ENCODE data around the gene GCN1. TPM values are rescaled to one million over a fixed set of nuclear protein-coding genes. Genes with fewer than 3 reads are reported as not detected.

GCN1 gene
- total and polyA plus RNA-seq, 7 experiments from 2014 or later, result 20.3 to 142 (median 122) TPM

DNA sequence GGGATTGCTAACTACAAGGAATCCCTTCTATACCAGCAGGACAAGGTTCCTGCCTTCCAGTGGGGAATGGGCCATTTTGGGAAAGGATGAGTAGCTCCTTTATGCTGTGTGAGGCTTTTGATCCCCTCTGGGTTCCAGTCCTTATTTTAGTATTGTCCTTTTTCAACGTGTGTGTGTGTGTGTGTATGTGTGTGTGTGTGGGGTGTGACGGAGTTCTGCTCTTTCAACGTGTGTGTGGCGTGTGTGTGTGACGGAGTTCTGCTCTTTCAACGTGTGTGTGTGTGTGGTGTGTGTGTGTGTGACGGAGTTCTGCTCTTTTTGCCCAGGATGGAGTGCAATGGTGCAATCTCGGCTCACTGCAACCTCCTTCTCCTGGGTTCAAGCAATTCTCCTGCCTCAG is 105.4 kb downstream of the GCN1 start:
- Histone ChIP-seq H3K9me3 (ENCODE audit: control insufficient read depth in 2 of 3, low read length in 3 of 3) (no peaks in the 10 kb centered on the region), H3K36me3 (ENCODE audit: control insufficient read depth in 2 of 3, insufficient read depth in 3 of 3, low read length in 3 of 3) (peaks cover 0 to 50% (median 0%) of the 10 kb centered on the region in 3 experiments), H3K4me1 (ENCODE audit: control insufficient read depth in 2 of 2, insufficient read depth in 2 of 2, low read length in 2 of 2) (peaks cover 5 to 8% of the 10 kb centered on the region in 2 donors), H3K4me3 (ENCODE audit: low read length) (no peak overlapping the region), H3K27ac (ENCODE audit: low read depth, low read length) (no peak overlapping the region), H3K27me3 (ENCODE audit: control insufficient read depth in 2 of 2, insufficient read depth in 2 of 2, low read length in 2 of 2) (no peaks in the 10 kb centered on the region)
- CTCF ChIA-PET, result no interaction called here
- intact Hi-C loops (cut with micrococcal nuclease), result loop anchor here in 1 of 2 donors (5.0 kb wide), 2 partner anchors 422 to 928 kb away; partner anchors contain the start of genes C12orf43 and PRKAB1
- H3K36me3 Mint-ChIP-seq, result peaks cover 5 to 18% (median 8%) of the 10 kb centered on the region in 5 donors
- no peak overlapping the region for H3K4me3 Mint-ChIP-seq
- DNase-seq (no peak), ATAC-seq (no peak)
- H3K4me1 Mint-ChIP-seq, result peaks cover 5 to 39% (median 17%) of the 10 kb centered on the region in 7 donors
- POLR2A ChIA-PET, result interaction anchor here (1.0 kb wide), 1 partner anchor 202 kb away, joined by 3 read pairs; no protein-coding TSS in a partner anchor
- peaks cover 0 to 2% (median 0%) of the 10 kb centered on the region in 11 donors for H3K9me3 Mint-ChIP-seq
- H3K27ac Mint-ChIP-seq, result peak overlapping the region in 7 of 9 donors; percentile 13 to 94 (median 59)
- peaks cover 0 to 3% (median 0%) of the 10 kb centered on the region in 5 donors for H3K27me3 Mint-ChIP-seq

GRCh38 chr12:120086801-120087621 is 107.5 kb downstream of the GCN1 start:
- peaks cover 0 to 3% (median 0%) of the 10 kb centered on the region in 5 donors for H3K27me3 Mint-ChIP-seq
- Histone ChIP-seq H3K27me3 (ENCODE audit: control insufficient read depth in 2 of 2, insufficient read depth in 2 of 2, low read length in 2 of 2) (no peaks in the 10 kb centered on the region), H3K9me3 (ENCODE audit: control insufficient read depth in 2 of 3, low read length in 3 of 3) (no peaks in the 10 kb centered on the region), H3K4me3 (ENCODE audit: low read length) (peak overlapping the region; percentile 70), H3K36me3 (ENCODE audit: control insufficient read depth in 2 of 3, insufficient read depth in 3 of 3, low read length in 3 of 3) (peaks cover 0 to 34% (median 0%) of the 10 kb centered on the region in 3 experiments), H3K27ac (ENCODE audit: low read depth, low read length) (peak overlapping the region; percentile 60), H3K4me1 (ENCODE audit: control insufficient read depth in 2 of 2, insufficient read depth in 2 of 2, low read length in 2 of 2) (peaks cover 5 to 8% of the 10 kb centered on the region in 2 donors)
- ChIA-PET POLR2A (interaction anchor here (0.6 to 1.6 kb wide), 13 partner anchors 24 to 1719 kb away, joined by 3 to 22 read pairs (median 4); partner anchors contain the start of genes BICDL1, RAB35, RNU4-2 and RPLP0), CTCF (interaction anchor here (0.7 to 1.2 kb wide), 11 partner anchors 8 to 207 kb away, joined by 3 to 6 read pairs (median 4); partner anchors contain the start of gene BICDL1)
- ATAC-seq, result peak; percentile 97
- intact Hi-C loops (cut with micrococcal nuclease), result loop anchor here (1.0 to 5.0 kb wide), 17 partner anchors 23 to 930 kb away; partner anchors contain the start of genes RAB35 (in 2 of the 2), RPLP0 (in 2 of the 2), BICDL1 (in 1 of the 2) and C12orf43 (in 1 of the 2)
- peak overlapping the region; percentile 70 to 88 (median 82) for H3K4me3 Mint-ChIP-seq
- H3K27ac Mint-ChIP-seq, result peak overlapping the region; percentile 71 to 93 (median 89)
- peaks cover 5 to 39% (median 16%) of the 10 kb centered on the region in 7 donors for H3K4me1 Mint-ChIP-seq
- DNase-seq, result peak; percentile 98 to 100 (median 99)
- H3K36me3 Mint-ChIP-seq, result peaks cover 5 to 23% (median 8%) of the 10 kb centered on the region in 5 donors
- peaks cover 0 to 1% (median 0%) of the 10 kb centered on the region in 11 donors for H3K9me3 Mint-ChIP-seq

- H3K27ac Mint-ChIP-seq, result peak overlapping the region in 8 of 9 donors; percentile 34 to 92 (median 80)
- no peak for ATAC-seq
These were observed 108.4 kb downstream of the GCN1 start for GRCh38 chr12:120085920-120086645.

DNA sequence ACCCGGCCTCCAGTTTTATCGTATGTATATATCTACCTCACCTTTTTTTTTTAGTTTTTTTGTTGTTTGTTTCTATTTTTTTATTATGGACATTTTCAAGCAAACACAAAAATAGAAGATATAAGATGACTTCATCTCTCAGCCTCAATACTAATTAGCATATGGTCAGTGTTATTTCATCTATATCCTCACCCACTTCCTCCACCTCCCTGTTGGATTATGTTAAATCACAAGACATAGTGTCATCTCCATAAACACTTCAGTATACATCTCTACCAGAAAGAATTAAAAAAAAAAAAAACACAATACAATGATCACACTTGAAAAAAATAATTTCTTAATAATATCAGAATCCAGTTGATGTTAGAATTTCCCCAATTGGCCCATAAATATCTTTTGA is 112.9 kb downstream of the GCN1 start:
- H3K27me3 Mint-ChIP-seq, result no peaks in the 10 kb centered on the region
- intact Hi-C loops (cut with micrococcal nuclease), result no loop called here
- CTCF ChIA-PET, result no interaction called here

More at GRCh38 chr12:120085920-120086645, 108.4 kb downstream of the GCN1 start:
- no peak for DNase-seq
- POLR2A ChIA-PET, result interaction anchor here (0.7 to 1.6 kb wide), 6 partner anchors 31 to 206 kb away, joined by 3 to 22 read pairs (median 8); partner anchors contain the start of genes BICDL1, RAB35 and RNU4-2
- H3K9me3 Mint-ChIP-seq, result peaks cover 0 to 1% (median 0%) of the 10 kb centered on the region in 11 donors
- CTCF ChIA-PET, result no interaction called here
- no peak overlapping the region for H3K4me3 ChIP-seq (ENCODE audit: low read length)
- peaks cover 5 to 42% (median 16%) of the 10 kb centered on the region in 7 donors for H3K4me1 Mint-ChIP-seq
- H3K9me3 ChIP-seq (ENCODE audit: control insufficient read depth in 2 of 3, low read length in 3 of 3), result no peaks in the 10 kb centered on the region
- H3K4me3 Mint-ChIP-seq, result peak overlapping the region in 2 of 10 donors; percentile 32 to 49
- intact Hi-C loops (cut with micrococcal nuclease), result loop anchor here (2.0 to 5.0 kb wide), 5 partner anchors 45 to 931 kb away; partner anchors contain the start of genes C12orf43 (in 1 of the 2) and PRKAB1 (in 1 of the 2)
- H3K27me3 Mint-ChIP-seq, result peaks cover 0 to 3% (median 0%) of the 10 kb centered on the region in 5 donors
- peaks cover 0 to 35% (median 0%) of the 10 kb centered on the region in 3 experiments for H3K36me3 ChIP-seq (ENCODE audit: control insufficient read depth in 2 of 3, insufficient read depth in 3 of 3, low read length in 3 of 3)
- H3K27me3 ChIP-seq (ENCODE audit: control insufficient read depth in 2 of 2, insufficient read depth in 2 of 2, low read length in 2 of 2), result no peaks in the 10 kb centered on the region
- H3K4me1 ChIP-seq (ENCODE audit: control insufficient read depth in 2 of 2, insufficient read depth in 2 of 2, low read length in 2 of 2), result peaks cover 5 to 8% of the 10 kb centered on the region in 2 donors
- peaks cover 7 to 23% (median 9%) of the 10 kb centered on the region in 5 donors for H3K36me3 Mint-ChIP-seq
- H3K27ac ChIP-seq (ENCODE audit: low read depth, low read length), result peak overlapping the region; percentile 16

DNA sequence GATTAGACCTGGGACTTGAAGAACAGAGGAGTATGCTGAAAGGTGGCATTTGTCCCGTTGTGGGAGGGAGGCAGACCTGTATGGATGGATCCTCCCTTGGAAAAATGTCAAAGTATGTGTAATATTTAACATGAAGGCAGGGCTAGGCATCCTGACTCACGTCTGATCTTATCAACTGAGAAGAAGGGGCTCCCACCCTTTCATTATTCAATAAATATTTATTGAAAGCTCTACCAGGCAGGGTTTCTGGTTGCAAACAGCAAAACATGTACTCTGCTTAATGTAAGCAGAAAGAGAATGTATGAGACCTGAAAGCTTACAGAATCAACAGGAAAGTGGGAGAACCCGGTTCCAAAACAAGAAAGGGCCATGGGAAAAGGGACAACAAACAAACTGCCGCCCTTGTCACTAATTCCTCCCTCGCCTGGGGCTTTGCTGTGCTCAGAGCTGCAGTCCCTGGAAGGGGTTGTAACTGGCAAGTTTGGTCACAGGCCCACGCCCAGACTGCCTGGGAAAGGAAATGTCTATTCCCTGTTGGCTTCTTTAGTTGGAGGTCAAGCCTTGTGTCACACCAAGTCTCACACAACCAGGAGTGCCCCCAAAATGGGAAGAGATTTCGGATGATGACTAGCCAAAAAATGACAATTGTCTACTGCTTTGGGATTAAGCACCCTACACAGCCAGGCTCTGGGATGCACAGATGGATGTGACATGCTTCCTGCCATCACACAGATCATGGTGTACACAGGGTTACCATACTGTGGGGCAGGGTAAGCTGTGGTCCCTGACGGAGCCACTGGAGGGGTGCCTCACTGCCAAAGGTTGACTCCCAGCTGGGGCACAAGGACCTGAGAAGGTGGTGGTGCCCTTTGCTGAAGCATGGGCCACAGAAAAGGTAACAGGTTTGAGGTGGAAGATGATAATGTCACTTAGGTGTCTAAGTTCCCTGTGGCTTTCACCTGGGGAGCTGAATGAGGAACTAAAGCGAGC is 114.8 kb downstream of the GCN1 start:
- CTCF ChIA-PET, result interaction anchor here (1.5 kb wide), 1 partner anchor 8 kb away, joined by 5 read pairs; no protein-coding TSS in a partner anchor
- ATAC-seq, result no peak
- Histone ChIP-seq H3K36me3 (ENCODE audit: control insufficient read depth in 2 of 3, insufficient read depth in 3 of 3, low read length in 3 of 3) (peaks cover 0 to 13% (median 4%) of the 10 kb centered on the region in 3 experiments), H3K27me3 (ENCODE audit: control insufficient read depth in 2 of 2, insufficient read depth in 2 of 2, low read length in 2 of 2) (no peaks in the 10 kb centered on the region), H3K9me3 (ENCODE audit: control insufficient read depth in 2 of 3, low read length in 3 of 3) (no peaks in the 10 kb centered on the region), H3K4me1 (ENCODE audit: control insufficient read depth in 2 of 2, insufficient read depth in 2 of 2, low read length in 2 of 2) (peaks cover 0 to 13% of the 10 kb centered on the region in 2 donors), H3K27ac (ENCODE audit: low read depth, low read length) (peak overlapping the region; percentile 46), H3K4me3 (ENCODE audit: low read length) (no peak overlapping the region)
- no peak for DNase-seq
- H3K9me3 Mint-ChIP-seq, result no peaks in the 10 kb centered on the region
- peaks cover 4 to 30% (median 10%) of the 10 kb centered on the region in 5 donors for H3K36me3 Mint-ChIP-seq
- peaks cover 12 to 40% (median 24%) of the 10 kb centered on the region in 7 donors for H3K4me1 Mint-ChIP-seq
- peak overlapping the region in 3 of 10 donors; percentile 12 to 48 (median 38) for H3K4me3 Mint-ChIP-seq
- POLR2A ChIA-PET, result interaction anchor here (0.8 to 1.7 kb wide), 4 partner anchors 10 to 98 kb away, joined by 3 to 4 read pairs (median 4); partner anchors contain the start of gene BICDL1
- H3K27ac Mint-ChIP-seq, result peak overlapping the region; percentile 60 to 86 (median 83)
- intact Hi-C loops (cut with micrococcal nuclease), result no loop called here
- H3K27me3 Mint-ChIP-seq, result no peaks in the 10 kb centered on the region

More for the DNA sequence above, 112.9 kb downstream of the GCN1 start:
- peaks cover 8 to 26% (median 14%) of the 10 kb centered on the region in 5 donors for H3K36me3 Mint-ChIP-seq
- Histone ChIP-seq H3K36me3 (ENCODE audit: control insufficient read depth in 2 of 3, insufficient read depth in 3 of 3, low read length in 3 of 3) (peaks cover 0 to 19% (median 4%) of the 10 kb centered on the region in 3 experiments), H3K27ac (ENCODE audit: low read depth, low read length) (no peak overlapping the region), H3K9me3 (ENCODE audit: control insufficient read depth in 2 of 3, low read length in 3 of 3) (no peaks in the 10 kb centered on the region), H3K4me3 (ENCODE audit: low read length) (no peak overlapping the region), H3K27me3 (ENCODE audit: control insufficient read depth in 2 of 2, insufficient read depth in 2 of 2, low read length in 2 of 2) (no peaks in the 10 kb centered on the region), H3K4me1 (ENCODE audit: control insufficient read depth in 2 of 2, insufficient read depth in 2 of 2, low read length in 2 of 2) (peaks cover 0 to 4% of the 10 kb centered on the region in 2 donors)
- H3K27ac Mint-ChIP-seq, result peak overlapping the region in 2 of 9 donors; percentile 20 to 28
- ATAC-seq, result no peak
- H3K4me1 Mint-ChIP-seq, result peaks cover 10 to 40% (median 19%) of the 10 kb centered on the region in 7 donors
- H3K9me3 Mint-ChIP-seq, result no peaks in the 10 kb centered on the region
- POLR2A ChIA-PET, result interaction anchor here (1.3 kb wide), 1 partner anchor 210 kb away, joined by 3 read pairs; the partner anchor contains the start of gene RNU4-2
- H3K4me3 Mint-ChIP-seq, result no peak overlapping the region
- no peak for DNase-seq
